LoVo (cell line): Measurements from ENCODE around the gene ENTREP3.
"Not testable (repeated sequence)": the region's sequence is repeated elsewhere in the genome, so short reads cannot be mapped to it uniquely, and the experiment has no call there.

Experiments
- DNase-seq: peaks from one replicate; pipeline ENCODE4 v3.0.0-alpha.2; 2016; ENCODE audit warnings: low spot score

Gene ENTREP3

DNA sequence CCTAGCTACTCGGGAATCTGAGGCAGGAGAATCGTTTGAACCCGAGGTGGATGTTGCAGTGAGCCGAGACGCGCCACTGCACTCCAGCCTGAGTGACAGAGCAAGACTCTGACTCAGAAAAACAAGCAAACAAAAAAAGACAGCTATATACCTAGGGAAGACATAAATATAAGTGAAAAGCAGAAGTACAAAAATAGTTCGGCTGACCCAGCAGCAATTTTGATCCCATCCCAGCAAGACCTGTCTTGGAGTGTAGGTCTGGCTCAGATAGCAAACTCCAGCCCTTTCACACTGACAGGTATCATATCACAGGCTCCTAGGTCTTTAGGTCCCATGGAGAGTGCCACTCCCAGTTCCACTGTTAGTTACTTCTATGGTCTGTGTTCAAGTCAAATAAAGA, 32.2 kb downstream of the ENTREP3 start:
- no peak for DNase-seq

DNA sequence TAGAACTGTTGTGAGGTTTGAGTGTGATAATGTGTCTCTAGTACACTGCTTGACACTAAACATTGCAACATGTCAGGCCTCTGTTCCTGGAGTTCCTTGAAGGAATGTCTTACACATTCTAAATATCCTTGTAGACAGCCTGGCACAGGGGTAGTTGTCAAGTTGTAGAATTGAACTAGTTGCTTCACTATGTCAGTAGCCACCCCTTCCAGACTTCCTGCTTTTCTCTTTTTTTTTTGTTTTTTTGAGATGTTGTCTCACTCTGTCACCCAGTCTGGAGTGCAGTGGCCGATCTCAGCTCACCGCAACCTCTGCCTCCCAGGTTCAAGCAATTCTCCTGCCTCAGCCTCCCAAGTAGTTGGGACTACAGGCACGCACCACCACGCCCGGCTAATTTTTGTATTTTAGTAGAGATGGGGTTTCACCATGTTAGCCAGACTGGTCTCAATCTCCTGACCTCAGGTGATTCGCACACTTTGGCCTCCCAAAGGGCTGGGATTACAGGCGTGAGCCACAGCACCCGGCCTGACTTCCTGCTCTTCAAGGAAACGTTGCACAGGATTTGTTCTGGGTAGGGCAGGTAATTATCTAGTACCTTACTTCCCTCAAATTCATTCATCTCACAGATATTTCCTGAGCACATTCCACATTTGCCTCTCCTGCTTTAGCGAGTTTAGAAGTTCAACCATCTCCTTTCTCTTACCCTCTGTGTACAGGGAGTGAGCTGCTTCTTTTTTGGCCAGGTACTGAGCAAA, 34.9 kb downstream of the ENTREP3 start:
- not testable (repeated sequence) for DNase-seq

DNA sequence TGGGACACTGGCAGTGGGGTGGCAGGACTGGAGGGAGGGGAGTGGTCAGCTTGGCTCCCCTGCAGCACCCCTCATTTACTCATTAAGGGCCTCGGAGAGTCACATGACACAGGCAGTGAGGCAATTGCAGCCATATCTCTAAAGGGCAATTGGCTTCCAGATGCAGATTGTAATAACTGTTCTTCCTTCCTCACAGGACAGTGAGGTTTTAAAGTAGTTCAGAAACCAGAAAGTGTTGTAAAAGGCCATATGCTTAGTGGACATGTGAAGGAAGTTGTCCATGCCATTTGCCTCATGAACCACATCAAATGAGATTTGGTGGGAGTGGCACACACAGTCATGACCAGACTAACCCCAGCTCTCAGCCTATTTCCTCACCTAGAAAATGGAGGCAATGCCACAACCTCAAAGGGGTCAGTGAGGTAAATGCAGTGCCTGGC, 35.7 kb downstream of the ENTREP3 start:
- DNase-seq: no peak

- DNase-seq: no peak
Measured at GRCh38 chr1:155218854-155219591, 36.3 kb downstream of the ENTREP3 start.

DNA sequence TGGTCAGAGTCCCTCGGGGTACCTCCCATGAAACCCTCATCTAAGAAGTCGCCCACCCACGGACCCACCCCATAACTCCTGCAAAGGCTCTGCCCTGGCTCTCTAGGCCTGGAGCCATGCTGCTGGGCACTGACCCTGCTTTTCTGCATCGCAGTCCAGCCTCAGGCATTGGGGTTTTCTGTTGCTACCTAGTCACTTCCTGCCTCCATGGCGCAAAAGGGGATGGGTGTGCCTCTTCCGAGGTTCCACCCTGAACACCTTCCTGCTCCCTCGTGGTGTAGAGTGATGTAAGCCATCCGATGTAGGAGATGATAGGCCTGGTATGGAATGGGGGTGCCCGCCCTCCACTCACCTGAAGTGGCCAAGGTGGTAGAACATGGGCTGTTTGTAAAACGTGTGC, 40.6 kb downstream of the ENTREP3 start:
- DNase-seq: not testable (repeated sequence)

- DNase-seq: not testable (repeated sequence)
Measured at GRCh38 chr1:155212051-155212440, 43.2 kb downstream of the ENTREP3 start.

DNA sequence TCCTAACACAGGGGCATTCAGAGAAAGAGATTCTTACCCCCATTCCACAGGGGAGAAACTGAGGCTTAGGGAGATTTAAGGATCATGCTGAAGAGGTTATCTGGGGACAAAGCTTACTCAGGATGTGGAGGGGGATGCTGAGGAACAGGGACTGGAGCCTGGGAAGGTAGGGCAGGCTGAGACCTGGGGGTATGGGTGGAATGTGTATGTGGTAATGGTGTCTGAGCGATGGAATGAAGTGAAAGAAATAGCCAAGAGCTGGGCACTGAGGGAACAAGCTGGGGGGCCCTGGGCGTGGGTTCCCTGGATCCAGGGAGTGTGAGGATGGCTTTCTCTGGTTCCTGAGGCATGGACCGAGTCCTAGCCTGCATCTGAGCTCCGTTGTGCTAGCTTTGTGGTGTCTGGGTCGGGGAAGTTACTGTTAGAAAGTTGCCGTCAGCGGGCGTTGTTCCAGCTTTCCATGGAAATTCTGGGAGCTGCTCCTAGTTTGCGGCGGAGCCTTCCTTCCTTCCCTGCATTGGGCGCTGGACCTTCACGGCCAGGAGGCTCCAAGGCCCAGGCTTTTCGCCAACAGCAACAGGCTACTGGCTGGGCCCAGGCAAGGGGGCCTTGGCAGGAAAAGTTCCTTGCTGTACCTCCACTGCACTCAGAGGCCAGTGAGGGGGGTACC, 43.8 kb downstream of the ENTREP3 start:
- not testable (repeated sequence) for DNase-seq

GRCh38 chr1:155210314-155211104, 44.8 kb downstream of the ENTREP3 start:
- DNase-seq: no peak

DNA sequence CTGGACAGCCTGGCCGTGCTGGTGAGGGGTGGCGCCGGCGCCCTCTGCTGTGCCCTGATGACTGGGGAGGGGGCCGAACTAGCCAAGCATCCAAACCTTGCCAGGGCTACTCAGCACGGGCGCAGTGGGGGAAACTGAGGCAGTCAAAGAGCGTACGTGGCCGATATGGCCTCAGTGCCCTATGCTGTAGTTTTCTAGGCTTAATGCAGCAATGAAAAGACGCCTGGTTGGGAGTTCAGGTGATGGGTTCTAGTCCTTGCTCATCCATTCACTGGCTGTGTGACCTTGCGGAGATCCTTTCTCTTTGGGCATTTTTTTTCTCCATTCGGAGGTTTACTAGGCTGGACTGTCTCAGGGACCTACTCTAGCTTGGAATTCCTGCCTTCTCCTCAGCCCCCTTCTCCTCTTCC, 46.0 kb downstream of the ENTREP3 start:
- DNase-seq: no peak

DNA sequence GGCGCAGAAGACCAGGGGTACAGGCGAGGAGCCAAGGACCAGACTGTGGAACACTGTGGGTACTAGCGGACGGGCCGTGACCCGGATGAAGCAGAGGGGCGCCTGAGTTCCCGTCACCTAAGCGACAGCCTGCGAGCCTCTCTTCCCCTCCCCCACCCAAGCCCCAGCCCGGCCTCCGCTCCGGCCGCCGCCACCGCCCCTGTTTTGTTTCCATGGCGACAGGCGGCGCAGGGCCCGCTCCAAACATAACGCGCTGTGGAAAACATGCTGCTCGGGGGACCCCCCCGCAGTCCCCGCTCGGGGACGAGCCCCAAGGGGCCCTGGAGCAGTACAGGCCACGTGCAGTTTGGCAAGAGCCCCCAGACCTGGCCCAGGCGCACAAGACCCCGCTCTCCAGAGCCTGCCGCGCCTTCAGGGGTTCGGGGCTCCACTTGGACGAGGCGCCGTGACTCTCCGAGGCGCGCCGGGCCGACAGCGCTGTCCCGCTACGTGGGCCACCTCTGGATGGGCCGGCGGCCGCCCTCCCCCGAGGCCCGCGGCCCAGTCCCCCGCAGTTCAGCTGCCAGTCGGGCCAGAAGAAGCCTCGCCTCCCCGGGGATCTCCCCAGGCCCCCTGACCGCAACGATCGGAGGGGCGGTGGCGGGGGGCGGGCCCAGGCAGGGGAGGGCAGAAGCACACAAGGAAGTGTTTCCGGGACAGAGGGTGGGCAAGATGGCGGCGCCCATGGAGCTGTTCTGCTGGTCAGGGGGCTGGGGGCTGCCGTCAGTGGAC, 46.6 kb downstream of the ENTREP3 start, which contains the start of gene MTX1:
TSS of gene MTX1 (plus strand) at position 155 of the 771 bp plus-strand sequence. CDS start at position 265, 110 bp downstream.
- DNase-seq: peak; percentile 78

GRCh38 chr1:155207806-155208540, 47.3 kb downstream of the ENTREP3 start, which contains the start of gene THBS3:
Gene THBS3 (minus strand): TSS chr1:155207897. CDS start chr1:155207876, 21 bp downstream.
- DNase-seq: no peak

- DNase-seq: peak; percentile 85
Measured at GRCh38 chr1:155206891-155207805, 48.1 kb downstream of the ENTREP3 start.

DNA sequence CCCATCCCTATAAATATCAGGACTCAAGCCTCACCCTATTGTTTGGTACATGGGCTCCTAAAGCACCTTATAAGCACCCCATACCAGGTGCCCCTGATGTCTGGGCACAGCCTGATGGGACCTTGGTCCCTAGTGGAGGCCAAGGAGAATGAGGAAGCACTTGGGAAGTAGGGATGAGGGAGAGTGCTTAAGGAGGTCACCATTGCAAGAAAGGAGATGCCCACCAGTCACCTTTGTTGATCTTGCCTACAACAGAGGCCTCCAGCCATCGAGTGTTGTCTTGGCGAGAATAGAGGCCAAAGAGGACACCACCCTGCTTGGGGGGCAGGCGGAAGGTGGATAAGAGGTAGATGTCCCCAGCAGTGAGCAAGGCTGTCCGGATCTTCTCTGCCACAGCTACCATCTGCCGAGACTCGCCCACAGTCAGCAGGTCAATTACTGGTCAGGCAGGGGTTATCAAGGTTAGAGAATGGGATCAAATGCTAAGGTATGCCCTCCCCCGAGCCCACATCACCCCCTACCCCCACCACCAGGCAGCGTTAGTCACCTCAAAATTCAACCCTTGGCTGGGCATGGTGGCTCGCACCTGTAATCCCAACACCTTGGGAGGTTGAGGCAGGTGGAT, 49.2 kb downstream of the ENTREP3 start:
- no peak for DNase-seq

GRCh38 chr1:155205035-155205434, 50.2 kb downstream of the ENTREP3 start:
- no peak for DNase-seq

GRCh38 chr1:155202731-155203515, 52.4 kb downstream of the ENTREP3 start:
- no peak for DNase-seq

GRCh38 chr1:155202198-155202597, 53.1 kb downstream of the ENTREP3 start:
- no peak for DNase-seq

- no peak for DNase-seq
Measured at GRCh38 chr1:155200920-155201319, 54.4 kb downstream of the ENTREP3 start.

DNA sequence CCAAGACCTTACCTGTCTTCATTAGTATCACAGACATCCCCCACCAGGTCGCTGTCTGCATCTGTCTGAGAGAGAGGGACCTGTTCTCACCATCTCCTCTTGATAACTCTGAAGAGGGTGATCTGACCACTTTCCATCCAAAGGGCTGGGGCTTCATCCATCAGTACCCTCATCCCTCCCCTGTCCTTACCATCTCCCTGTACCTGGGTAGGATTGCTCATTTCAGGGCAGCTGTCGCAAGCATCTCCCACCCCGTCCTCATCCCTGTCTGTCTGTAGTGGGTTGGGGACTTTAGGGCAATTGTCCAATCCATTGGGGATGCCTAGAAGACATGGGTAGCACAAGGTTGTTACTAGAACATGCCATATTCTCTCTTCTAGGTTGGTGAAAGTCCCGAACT, 55.5 kb downstream of the ENTREP3 start:
- DNase-seq: no peak
